NCI-H1694 (cell line): ENCODE results near the gene HLA-DPA1.
A peak's percentile ranks its signal among the peaks of the same experiment; 100 is the strongest.

ENCODE experiments used
- DNase-seq: peaks from one replicate; lab custom pipeline; 2025; lab: John Stamatoyannopoulos, UW

The HLA-DPA1 gene

DNA sequence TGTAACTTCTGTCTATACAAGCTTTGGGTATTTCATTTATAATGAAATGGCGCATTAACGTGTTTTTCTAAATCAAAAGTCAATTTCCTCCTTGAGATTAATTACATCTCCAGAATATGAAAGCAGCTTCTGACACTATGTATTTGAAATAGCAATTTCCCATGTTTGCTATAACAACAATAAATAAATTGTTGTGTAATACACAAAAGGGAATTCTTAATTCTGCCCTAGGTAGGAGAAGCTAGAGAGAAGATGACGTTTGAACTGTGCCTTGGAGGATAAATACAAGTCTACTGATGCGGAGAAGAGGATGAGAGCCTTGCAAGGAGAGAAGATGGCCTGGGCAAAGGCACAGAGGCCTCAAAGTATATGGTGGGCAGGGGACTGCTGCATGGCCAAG is 56.4 kb downstream of the HLA-DPA1 start:
- no peak for DNase-seq

DNA sequence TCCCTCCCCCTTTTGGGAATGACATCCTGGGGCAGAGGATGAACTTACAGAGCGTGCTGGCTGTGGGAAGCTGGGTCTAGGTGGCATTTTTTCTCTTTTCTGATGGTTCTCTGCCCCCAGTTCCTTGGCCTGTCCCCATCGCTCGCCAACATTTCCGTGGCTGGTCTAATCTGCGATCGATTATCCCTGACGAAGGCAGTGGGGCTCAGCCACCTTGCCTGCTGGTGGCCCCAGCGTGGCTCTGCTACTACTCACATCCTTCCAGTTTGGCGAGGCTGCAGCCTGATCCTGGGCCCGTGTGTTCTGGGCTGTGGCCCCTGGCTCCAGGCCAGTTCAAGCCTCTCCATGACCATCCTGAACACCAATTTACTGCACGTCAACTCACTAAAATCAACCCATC is 57.7 kb downstream of the HLA-DPA1 start:
- DNase-seq = no peak

DNA sequence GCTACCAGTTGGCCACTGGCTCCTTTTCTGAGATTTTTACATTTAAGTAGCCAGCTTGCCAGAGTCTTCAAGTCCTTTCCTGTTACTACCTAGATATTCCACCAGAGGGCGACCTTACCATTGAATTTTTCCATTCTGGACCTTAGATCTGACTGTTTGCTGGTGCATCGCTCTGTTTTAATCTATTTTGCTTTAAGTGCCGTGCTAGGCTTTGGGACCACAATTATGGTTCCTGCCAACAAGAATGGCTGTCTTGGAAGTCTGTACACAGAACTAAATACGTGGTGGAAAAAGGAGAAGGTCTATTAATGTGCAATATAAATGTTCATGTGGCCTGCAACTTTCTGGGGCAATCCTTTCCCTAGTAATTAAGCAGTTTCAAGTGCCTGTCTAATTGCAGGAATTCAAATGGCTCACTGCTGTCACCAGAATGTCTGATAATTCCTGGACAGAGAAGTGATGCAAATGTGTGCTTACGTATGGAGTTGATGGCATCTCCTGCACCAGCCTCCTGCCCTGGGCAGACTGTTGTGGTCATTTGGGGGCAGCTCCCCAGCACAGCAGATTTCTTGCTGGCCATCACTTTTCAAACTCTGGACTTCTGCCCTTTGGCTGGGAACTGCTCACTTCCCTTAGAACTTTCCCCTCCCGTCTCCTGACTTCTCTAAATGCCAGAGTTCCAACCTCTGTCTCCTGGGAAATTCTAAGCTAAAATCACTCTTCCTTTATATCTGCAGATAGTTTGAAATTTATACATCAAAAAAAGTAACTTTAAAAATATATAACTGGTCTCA is 58.4 kb downstream of the HLA-DPA1 start:
- peak; percentile 67 for DNase-seq
